SKM-1 (cell line): Measurements from ENCODE around the gene SLC9A8.
A peak's percentile ranks its signal among the peaks of the same experiment; 100 is the strongest.
"Not testable (repeated sequence)": the region's sequence is repeated elsewhere in the genome, so short reads cannot be mapped to it uniquely, and the experiment has no call there.

Experiments used
- DNase-seq: peaks from one replicate; lab custom pipeline; 2025; ENCODE audit not compliant: unreplicated experiment; lab: John Stamatoyannopoulos, UW

SLC9A8 gene

DNA sequence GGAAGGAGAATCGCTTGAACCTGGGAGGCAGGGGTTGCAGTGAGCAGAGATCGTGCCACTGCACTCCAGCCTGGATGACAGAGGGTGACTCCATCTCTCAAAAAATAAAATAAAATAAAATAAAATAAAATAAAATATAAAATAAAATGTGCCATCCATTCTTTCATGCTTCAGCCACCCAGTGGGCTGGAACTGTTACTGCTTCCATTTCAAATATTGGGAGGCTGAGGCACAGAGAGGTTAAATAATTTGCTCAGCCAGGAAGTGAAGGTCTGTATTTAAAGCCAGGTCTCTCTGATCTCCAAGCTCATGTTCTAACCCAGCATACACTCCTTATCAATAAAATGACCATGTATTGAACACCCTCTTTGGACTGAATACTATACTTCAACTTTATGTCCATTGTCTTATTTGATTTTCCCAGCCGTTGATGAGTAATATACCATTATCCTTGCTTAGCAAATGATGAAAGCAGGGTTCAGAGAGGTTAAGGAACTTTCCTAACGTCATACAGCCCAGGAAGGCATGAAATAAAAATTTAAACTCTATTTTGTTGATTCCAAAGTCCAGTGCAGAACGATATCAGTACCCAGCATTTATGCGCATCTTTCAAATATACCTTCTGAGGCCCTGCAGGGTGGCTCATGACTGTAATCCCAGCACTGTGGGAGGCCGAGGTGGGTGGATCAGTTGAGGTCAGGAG lies 25.8 kb upstream of the SLC9A8 start:
- DNase-seq, result no peak

DNA sequence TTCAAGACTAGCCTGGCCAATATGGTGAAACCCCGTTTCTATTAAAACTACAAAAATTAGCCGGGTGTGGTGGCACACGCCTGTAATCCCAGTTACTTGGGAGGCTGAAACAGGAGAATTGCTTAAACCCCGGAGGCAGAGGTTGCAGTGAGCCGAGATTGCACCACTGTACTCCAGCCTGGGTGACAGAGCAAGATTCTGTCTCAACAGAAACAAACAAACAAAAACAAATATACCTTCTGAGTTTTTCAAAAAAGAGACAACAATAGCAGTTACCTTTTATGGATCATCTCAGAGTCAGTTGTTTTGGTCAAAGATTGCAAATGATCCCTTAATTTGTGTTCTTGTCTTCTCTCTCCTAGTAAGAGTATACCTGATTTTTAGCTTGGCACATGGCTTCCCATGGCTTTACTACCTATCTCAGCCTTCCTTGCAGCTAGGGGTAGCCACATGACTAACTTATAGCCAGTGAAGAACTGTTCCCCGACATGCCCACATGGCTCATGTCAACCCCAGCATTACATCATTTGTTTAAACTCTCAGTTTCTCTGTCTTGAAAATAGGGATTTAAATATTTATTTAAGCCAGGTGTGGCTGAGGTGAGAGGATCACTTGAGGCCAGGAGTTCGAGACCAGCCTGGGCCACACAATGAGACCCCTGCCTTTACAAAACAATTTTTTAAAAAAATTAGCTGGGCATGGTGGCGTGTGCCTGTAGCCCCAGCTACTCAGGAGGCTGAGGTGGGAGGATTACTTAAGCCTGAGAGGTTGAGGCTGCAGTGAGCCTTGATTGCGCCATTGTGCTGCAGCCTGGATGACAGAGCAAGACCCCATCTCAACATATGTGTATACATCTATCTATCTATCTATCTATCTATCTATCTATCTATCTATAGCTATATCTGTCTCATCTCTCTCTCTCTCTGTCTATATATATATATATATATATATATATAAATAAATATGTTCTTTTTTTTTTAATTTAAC lies 25.0 kb upstream of the SLC9A8 start:
- DNase-seq, result no peak

DNA sequence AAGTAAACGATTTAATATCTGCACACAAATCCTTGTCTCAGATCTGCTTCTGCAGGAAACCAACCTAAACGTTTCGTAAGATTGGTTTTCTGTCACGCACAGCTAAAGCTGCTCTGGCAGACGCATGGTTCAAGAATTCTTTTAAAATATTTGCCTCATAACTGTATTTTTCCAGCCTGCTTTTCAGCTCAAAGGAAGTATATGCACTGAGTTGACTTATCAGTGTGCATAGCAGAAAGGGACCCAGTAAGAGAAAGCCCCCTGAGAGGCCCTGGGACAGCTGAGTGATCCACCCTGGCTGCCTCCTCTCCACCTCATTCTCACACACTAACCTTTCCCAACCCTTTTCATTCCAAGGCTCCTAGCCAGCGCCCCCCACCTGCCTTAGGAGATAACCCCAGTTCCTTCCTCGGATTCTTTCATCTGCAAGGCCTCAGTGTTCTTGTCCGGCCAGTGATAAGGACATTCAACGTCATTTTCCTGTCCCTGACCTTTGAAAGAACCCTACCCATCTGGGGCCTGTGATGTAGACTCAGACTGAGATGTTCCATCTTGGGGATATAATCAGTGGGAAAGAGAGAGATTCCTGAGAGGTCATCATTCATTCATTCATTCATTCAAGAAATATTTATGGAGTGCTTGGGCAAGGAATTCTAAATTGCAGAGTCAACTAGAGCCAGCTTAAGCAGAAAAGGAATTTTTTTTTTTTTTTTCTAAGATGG lies 22.4 kb upstream of the SLC9A8 start:
- peak; percentile 56 for DNase-seq

DNA sequence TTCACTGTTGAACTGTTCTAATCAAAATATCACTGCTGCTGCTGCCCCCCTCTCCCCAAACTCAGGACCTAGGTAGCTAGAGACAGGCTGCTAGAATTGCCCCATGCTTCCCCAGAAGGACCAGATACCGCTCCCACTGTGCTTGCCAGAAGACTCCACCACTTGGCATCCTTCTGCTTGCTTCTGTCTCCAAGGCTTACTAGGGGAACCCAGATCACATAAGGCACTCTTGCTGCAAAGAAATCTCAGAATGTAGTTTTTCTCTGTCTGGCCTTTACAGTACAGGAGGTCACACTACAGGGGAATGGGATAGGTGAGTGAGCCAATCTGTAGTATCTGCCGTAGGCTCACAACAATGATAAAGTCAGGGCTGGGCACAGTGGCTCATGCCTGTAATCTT lies 21.5 kb upstream of the SLC9A8 start:
- DNase-seq, result no peak

DNA sequence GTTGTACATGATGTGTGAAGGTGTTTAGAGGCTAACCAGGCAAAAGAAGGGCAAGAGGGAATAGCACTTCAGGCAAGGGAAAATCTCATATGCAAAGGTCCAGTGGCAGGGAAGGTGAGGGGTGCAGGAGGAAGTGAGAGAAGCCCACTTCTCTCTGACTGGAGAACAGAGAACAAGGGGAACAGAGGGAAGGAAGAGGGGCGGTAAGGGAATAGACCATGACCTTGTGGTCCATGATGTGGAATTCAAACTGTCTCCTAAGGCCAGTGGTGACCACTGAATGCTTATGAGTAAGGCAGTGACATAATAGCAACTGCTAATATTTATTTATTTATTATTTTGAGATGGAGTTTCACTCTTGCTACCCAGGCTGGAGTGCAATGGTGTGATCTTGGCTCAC lies 20.6 kb upstream of the SLC9A8 start:
- no peak for DNase-seq

DNA sequence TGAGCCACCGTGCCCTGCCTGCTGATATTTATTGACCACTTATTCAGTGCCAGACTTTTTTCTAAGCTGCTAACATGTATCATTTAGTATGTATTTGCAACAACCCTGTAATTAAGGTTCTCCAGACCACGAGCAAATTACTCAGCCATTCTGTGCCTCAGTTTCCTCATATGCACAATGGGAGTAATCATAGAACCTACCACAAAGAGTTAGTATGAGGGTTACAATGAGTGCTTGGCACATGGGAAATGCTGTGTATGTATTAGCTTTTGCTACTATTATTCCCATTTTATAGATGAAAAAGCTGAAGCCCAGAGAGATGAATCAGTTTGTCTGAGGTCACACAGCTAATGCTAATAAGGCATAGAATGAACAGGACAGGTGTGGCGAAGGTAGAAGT lies 20.0 kb upstream of the SLC9A8 start:
- no peak for DNase-seq

DNA sequence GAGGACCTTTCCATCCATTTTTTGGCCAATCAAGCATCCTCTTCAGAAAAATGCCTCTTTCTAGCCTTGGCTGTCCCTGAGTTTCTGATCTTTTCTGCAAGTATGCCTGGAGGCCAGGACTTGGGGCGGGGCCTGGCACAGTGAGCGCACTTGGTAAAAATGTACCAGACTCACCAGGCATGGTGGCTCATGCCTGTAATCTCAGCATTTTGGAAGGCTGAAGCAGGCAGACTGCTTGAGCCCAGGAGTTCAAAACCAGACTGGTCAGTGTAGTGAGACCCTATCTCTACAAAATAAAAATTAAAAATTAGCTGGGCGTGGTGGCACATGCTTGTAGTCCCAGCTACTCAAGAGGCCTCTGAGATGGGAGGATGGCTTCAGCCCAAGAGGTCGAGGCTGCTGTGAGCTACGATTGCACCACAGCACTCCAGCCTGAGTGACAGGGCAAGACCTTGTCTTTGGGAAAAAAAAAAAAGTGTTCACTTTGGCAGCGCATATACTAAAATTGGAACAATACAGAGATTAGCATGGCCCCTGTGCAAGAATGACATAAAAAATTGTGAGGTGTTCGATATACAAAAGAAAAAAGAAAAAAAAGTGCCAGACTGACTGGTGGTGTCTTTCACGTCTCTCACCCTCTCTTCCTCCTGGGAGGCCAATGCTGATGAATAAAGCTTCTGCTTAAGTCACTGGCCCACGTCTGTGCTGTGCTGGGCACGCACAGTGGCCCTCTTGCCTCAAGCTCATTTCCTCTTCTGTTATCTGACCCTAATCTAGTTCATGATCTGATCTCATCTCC lies 18.1 kb upstream of the SLC9A8 start:
- DNase-seq, result peak; percentile 75

DNA sequence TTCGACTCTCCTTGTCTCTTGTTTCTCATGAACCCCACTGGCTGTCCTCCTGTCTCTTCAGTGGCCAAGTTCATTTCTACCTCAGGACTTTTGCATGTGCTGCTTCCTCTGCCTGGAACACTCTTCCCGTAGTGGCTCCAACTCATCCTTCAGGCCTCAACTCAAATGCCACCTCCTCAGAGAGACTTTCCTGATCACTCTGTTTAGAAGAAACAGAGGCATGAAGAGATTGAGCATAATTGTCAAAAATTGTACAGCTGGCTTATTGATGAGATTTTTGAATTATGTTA lies 17.5 kb upstream of the SLC9A8 start:
- no peak for DNase-seq

DNA sequence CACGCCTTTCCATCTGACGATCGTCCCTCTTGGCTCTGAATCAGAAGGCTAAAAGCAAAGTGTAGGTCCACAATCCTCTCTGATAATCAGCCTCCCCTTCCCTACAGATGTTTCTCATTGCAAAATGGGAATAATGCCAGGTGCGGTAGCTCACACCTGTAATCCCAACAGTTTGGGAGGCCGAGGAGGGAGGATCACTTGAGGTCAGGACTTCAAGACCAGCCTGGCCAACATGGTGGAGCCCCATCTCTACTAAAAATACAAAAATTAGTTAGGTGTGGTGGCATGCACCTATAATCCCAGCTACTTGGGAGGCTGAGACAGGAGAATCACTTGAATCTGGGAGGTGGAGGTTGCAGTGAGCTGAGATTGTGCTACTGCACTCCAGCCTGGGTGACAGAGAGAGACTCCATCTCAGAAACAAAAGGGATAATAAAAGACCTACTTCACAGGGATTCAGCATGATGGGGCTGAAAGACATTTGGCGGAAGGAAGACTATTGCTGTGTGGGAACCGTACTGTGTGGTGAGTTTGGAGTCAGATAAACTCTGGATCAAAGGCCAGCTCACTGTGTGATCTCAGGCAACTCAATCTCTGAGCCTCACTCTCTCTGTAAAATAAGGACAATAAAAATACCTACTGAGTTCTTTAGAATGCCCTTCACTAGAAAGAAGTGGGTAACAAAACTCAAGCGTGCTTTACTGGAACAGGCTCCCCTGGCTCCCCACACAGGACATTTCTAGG lies 15.9 kb upstream of the SLC9A8 start:
- no peak for DNase-seq

DNA sequence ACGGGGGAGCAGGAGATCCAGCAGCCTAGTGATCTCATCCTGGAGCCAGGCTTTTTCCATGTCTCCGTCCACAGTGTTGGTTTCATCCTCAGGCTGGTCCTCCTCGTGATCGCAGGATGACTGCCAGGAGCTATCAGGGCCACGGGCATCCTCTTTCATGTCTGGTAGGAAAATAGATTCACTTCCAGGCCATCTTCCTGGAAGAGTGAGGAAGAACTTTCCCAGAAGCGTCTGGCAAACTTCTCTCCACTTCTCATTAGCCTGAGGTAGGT lies 15.3 kb upstream of the SLC9A8 start:
- no peak for DNase-seq

DNA sequence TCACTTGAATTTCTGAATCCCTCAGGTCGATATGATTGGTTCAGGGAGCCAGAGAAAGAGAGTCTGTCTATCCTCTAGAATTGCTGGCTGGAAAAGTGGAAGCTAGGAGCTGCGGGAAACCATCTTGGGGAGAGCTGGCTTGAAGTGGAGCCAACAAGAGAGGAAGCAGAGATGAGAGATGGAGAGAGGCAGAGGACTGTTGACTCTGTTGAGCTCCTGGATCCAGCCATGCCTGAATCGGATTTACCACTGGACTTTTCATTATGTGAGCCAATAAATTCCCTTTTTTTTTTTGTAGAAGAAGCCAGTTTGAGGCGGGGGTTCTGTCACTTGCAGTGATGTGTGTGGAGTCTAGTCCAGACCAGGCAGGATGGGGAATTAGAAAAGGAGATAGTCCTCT lies 13.9 kb upstream of the SLC9A8 start:
- DNase-seq, result no peak

DNA sequence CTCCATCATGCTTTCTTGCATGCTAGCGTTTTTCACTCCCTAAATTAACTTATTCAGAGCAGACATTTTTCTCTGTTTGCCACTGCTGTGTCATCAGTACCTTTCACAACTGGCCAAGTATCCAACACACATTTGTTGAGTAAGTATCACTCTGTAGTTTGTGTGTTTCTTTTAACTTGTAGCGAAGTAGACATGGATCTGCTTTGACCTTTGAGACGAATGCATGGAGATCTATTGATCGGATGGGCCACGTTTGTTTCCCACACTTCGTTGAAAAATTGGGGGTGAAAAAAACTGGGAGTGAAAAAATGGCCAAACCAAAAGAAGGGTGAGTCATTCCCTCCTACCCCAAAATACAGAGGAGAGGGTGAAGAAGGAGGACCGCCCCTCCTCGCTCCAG lies 12.9 kb upstream of the SLC9A8 start:
- DNase-seq, result no peak

DNA sequence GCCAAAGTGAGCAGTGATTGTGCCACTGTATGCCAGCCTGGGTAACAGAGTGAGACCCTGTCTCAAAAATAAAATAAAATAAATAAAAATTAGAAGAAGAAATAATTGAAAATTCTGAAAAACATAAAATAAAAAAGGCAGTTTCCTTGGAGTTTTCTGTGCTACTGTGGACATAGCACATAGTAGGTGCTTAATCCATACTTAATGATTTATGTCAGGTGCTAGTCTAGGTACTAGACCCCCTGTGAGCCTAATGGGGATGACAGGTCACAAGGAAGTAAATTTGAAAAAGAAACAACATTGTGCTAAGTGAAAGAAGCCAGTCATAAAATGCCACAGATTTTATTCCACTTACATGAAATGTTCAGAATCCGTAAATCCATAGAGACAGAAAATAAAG lies 9.2 kb upstream of the SLC9A8 start:
- no peak for DNase-seq

DNA sequence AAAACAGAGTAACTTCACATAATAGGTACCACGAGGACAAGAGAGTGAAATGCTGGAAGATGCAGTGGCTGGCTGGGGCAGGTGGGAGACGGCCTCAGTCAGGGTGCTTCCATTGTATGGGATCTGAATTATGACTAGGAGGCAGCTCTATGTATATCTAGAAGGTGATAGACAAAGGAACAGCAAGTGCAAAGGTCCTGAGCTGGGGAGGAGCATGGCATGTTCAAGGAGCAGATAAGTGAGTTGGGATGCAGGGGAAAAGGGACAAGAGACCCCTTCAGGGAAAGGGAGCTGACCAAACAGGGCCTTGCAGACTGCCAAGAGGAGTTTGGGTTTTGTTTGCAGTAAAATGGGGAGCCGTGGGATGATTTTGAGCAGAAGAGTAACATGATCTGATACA lies 8.3 kb upstream of the SLC9A8 start:
- no peak for DNase-seq

DNA sequence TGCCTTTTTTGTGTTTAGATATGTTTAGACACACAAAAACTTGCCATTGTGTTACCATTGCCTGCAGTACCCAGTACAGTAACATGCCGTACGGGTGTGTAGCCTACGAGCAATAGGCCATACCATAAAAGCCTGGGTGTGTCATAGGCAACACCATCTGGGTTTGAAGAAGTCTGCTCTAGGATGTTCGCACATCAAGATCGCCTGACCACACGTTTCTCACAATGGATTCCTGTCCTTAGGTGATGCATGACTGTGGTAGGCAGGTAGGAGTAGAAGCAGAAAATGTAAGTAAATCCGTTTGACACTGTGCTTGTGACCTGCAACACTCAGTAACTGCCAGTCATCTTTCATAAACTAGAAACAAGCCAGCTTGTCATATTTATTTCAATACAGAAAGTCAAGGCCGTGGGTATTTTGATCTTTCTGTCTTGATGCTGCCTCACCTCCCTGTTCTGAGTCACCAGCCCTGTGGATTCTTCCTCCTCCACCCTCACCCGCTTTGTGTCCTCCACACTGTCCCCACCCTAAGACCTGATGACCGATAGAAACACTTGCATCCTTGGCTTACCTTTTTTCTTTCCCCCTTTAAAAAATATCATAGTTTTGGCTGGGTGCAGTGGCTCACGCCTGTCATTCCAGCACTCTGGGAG lies 7.3 kb upstream of the SLC9A8 start:
- DNase-seq, result not testable (repeated sequence)

DNA sequence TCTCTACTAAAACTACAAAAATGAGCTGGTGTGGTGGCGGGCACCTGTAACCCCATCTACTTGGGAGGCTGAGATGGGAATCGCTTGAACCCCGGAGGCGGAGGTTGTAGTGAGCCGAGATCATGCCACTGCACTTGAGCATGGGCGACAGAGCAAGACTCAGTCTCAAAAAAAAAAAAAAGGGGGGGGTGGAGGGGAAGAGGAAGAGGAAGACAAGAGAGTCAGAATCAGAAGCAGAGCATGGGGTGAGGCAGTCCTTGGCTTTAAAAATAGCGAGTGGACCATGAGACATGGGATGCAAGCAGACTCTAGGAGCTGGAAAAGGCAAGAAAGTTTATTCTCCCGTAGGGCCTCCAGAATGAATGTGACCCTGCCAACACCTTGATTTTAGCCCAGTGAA lies 3.9 kb upstream of the SLC9A8 start:
- no peak for DNase-seq

DNA sequence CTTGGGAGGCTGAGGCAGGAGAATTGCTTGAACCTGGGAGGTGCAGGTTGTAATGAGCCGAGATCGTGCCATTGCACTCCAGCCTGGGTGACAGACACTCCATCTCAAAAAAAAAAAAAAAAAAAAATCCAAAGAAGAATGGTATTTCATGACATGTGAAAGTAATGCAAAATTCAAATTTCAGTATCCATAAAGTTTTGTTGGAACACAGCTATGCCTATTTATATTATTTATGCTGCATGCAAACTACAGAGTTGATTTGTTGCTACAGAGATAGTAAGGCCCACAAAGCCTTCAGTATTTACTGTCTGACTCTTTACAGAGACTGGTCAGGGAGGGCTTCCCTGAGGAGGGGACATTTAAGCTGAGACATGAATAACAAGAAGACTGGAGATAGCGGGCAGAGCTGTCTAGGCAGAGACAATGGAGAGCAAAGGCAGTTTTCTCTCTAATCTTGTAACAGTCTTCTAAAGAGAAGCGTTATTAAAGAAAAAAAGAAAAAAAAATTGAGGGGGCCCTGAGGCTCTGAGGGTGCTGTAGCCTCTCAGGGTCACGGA lies 2.7 kb upstream of the SLC9A8 start:
- DNase-seq, result no peak

DNA sequence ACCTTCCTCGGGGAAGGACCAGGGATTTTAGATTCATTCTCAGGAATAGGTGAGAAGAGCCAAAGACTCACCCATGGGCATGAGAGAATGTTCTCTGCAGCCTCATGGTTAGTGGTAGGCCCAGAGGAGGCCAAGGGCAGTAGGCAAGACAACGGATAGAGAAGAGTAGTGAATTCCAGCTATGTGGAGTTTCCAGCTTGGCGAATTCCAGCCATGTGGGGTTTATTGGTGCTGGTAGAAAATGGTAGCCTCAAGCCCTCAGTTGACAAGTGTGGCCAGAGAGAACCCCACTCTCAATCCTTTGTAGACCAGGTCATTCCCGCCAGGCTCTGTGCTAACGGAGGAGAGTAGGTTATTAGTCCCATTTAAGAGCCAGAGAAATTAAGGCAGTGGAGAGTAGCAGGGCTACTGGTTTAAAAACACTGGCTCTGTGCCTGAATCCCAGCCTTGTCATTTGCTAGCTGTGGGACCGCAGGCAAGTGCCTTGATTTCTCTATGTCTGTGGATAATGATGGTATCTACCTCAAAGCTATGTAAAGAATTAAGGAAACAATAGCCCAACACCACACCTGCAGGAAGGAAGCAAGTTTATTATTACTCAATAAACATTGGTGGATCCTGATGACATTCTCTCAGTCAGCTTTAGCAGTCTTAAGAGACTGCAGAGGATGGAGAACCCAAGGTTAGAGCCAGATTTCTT lies 2.0 kb upstream of the SLC9A8 start:
- DNase-seq, result no peak

DNA sequence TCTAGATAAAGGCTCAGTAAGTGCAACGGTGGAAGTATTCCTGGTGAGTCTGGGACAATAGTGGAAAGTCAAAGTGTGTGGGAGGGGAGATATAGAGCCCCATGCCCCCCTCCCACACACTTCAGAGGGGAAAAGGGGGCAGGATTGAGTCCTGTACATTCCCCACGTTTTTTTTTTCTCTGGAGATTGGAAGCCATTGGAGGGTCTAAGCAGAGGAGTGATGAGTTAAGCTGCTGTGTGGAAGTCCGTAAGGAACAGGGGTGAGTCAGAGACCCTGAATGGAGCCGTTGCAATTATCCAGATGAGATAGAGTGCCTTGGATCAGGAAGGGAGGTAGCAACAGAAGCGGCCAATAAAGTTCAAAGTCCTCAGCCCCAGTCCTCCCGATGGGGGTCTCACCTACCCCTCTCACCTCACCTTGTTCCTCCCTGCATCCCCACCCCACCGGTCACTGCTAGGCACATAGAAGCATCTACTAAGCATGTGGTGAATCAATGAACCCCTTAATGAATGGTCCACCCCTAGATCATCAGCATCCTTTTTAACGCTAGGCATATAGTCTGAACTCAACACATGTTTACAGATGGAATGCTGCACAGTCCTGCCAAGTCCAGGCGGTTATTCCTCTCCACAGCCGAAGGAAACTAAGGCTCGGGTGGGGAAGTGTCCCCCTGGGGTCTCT lies 662 bp upstream of the SLC9A8 start:
- no peak for DNase-seq
